Common myeloid progenitor, CD34-positive (primary cell): ENCODE measurements around the gene IPO11.

Source experiments
- CTCF ChIA-PET: fragments of 350-600 bp; sonication (Branson Sonifier 250); formaldehyde crosslinking; loops from one replicate; lab custom pipeline; 2021; ENCODE audit warnings: antibody characterized with exemption; lab: Charles Lee
- POLR2A ChIA-PET: fragments of 350-600 bp; sonication (Branson Sonifier 250); formaldehyde crosslinking; loops from one replicate; lab custom pipeline; 2021; ENCODE audit warnings: antibody characterized with exemption; lab: Charles Lee
- DNase-seq, 3 donors: peaks; one replicate each; pipeline versions ENCODE4 v3.0.0 to v3.0.0-alpha.2; 2013
- H3K27ac ChIP-seq, 2 experiments: 1 replicate in 1 of 2; 2 replicates in 1 of 2; pipeline ENCODE4 v1.7.0; 2013; ENCODE audit warnings: inconsistent platforms in 2 of 2, low read length in 2 of 2, mild to moderate bottlenecking in 2 of 2, low read depth in 1 of 2, moderate library complexity in 1 of 2; ENCODE audit not compliant: severe bottlenecking in 2 of 2, insufficient read depth in 1 of 2, poor library complexity in 1 of 2
- H3K27me3 ChIP-seq, 5 experiments: replicated peaks in 2 of 5; 1 replicate in 3 of 5; 2 replicates in 2 of 5; pipeline versions ENCODE4 v1.6.1 to v1.7.0; 2013; ENCODE audit warnings: low read length in 4 of 5, mild to moderate bottlenecking in 2 of 5, moderate library complexity in 2 of 5, inconsistent platforms in 1 of 5; ENCODE audit not compliant: insufficient read depth in 5 of 5, control insufficient read depth in 4 of 5
- H3K36me3 ChIP-seq, 4 experiments: 1 replicate in 2 of 4; 2 replicates in 2 of 4; pipeline versions ENCODE4 v1.6.1 to v1.7.0; 2013; ENCODE audit warnings: low read length in 3 of 4, control low read depth in 1 of 4, mild to moderate bottlenecking in 1 of 4; ENCODE audit not compliant: control insufficient read depth in 4 of 4, insufficient read depth in 4 of 4
- H3K4me1 ChIP-seq, 4 experiments: 1 replicate in 3 of 4; 2 replicates in 1 of 4; pipeline versions ENCODE4 v1.6.1 to v1.7.1; 2013; ENCODE audit warnings: low read length in 3 of 4, mild to moderate bottlenecking in 3 of 4, control low read depth in 1 of 4, inconsistent platforms in 1 of 4, moderate library complexity in 1 of 4; ENCODE audit not compliant: control insufficient read depth in 4 of 4, insufficient read depth in 4 of 4; ENCODE audit errors: control extremely low read depth in 1 of 4
- H3K4me3 ChIP-seq, 7 experiments: 1 replicate in 4 of 7; 2 replicates in 3 of 7; pipeline versions ENCODE4 v1.5.1 to v1.7.0; 2013; ENCODE audit warnings: mild to moderate bottlenecking in 7 of 7, low read length in 6 of 7, moderate library complexity in 6 of 7, inconsistent platforms in 2 of 7, low read depth in 2 of 7, control low read depth in 1 of 7; ENCODE audit not compliant: insufficient read depth in 4 of 7, control insufficient read depth in 1 of 7; ENCODE audit errors: extremely low read depth in 1 of 7
- H3K9me3 ChIP-seq, 5 experiments: 1 replicate in 4 of 5; 2 replicates in 1 of 5; pipeline versions ENCODE4 v1.6.1 to v1.7.1; 2013; ENCODE audit warnings: low read length in 4 of 5, mild to moderate bottlenecking in 2 of 5, inconsistent platforms in 1 of 5, low read depth in 1 of 5, moderate library complexity in 1 of 5; ENCODE audit not compliant: control insufficient read depth in 4 of 5, insufficient read depth in 2 of 5; ENCODE audit errors: control extremely low read depth in 1 of 5
- WGBS: methylation state at CpG from one replicate; pipeline ENCODE4 v1.1.5; 2013; ENCODE audit not compliant: insufficient coverage; 5-methylcytosine and 5-hydroxymethylcytosine counted together

IPO11 gene

DNA sequence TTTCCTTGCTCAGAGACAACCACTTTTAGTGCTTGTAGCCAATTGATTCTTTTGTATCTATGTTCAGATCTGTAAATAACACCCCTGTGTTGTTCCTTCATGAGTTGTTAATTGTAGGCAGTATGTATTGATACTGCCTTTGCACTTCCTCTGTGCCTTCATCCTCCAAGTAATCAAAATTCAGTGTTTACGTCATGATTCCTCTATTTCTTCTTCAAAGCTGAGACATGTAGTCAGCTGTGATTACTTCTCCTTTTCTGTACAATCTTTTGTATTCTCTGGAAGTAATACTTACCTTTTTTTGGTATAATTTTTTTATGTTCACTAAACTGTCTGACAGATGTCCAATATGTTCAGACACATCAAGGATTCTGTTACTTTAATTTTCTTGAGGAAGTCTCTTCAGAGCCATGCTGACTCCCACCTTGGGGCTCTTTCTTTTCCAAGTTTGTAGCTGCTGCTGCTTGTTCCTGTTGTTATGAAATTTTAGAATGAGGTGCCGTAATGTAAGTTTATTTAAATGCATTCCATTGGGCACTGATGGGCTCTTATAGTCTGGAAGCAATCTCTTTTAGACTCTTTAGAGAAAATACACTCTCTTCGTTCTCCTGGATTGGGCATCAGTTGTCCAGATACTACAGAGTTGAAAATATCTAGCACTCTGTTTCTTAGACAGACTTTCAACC, 135.5 kb downstream of the IPO11 start:
- Histone ChIP-seq H3K9me3 (no peaks in the 10 kb centered on the region), H3K27ac (peak overlapping the region in 1 of 2 experiments; percentile 9), H3K27me3 (no peaks in the 10 kb centered on the region), H3K4me1 (peaks cover 0 to 5% (median 0%) of the 10 kb centered on the region in 4 experiments), H3K4me3 (no peak overlapping the region), H3K36me3 (peaks cover 0 to 10% (median under 1%) of the 10 kb centered on the region in 4 experiments)
- 100% methylated on average over 1 of the region's 3 CpGs for WGBS
- DNase-seq = peak in 2 of 3 donors; percentile 32 to 55
- ChIA-PET POLR2A (no interaction called here), CTCF (interaction anchor here (1.3 kb wide), 1 partner anchor 23 kb away, joined by 3 read pairs; no protein-coding TSS in a partner anchor)

DNA sequence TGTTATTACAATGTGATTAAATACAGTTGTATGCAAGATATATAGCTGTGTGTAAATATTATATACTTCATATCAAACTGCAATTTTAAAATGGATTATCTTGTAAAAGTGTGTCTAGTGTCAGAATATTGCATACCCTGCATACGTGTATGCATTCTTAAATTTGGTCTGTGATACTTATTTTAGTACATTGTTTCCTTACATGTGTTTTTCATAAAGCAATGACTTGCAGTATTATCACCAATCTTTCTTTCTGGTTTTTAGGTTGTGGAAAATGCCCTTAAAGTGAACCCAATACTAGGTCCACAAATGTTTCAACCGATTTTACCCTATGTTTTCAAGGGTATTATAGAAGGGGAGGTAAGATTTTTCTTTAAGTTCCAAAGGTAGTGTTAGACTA, 137.5 kb downstream of the IPO11 start:
- Histone ChIP-seq H3K4me1 (peaks cover 0 to 5% (median 0%) of the 10 kb centered on the region in 4 experiments), H3K9me3 (no peaks in the 10 kb centered on the region), H3K27me3 (no peaks in the 10 kb centered on the region), H3K27ac (no peak overlapping the region), H3K36me3 (peaks cover 0 to 11% (median 6%) of the 10 kb centered on the region in 4 experiments), H3K4me3 (no peak overlapping the region)
- CTCF ChIA-PET = interaction anchor here (1.7 kb wide), 1 partner anchor 12 kb away, joined by 4 read pairs; no protein-coding TSS in a partner anchor
- WGBS = no CpG with 5 or more reads among the region's 2 CpGs
- no peak for DNase-seq
- POLR2A ChIA-PET = interaction anchor here (0.6 kb wide), 1 partner anchor 13 kb away, joined by 3 read pairs; no protein-coding TSS in a partner anchor

DNA sequence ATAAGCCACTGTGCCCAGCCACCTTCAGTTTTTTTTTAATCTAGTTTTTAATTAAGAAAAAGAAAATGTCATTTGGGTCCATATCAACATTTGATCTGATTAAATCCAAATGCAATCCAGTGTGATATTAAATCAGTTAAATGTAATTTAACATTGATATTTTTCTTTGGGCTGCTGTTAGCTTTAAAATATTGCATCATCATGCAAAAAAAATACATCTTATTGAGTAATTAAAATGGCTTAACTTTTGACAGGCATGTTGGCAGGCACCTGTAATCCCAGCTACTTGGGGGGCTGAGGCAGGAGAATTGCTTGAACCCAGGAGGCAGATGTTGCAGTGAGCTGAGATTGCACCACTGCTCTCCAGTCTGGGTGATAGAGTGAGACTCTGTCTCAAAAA, 143.4 kb downstream of the IPO11 start:
- peaks cover 2 to 26% (median 10%) of the 10 kb centered on the region in 4 experiments for H3K36me3 ChIP-seq
- no peaks in the 10 kb centered on the region for H3K27me3 ChIP-seq
- CTCF ChIA-PET = interaction anchor here (1.4 kb wide), 2 partner anchors 18 to 108 kb away, joined by 3 read pairs; no protein-coding TSS in a partner anchor
- H3K27ac ChIP-seq = no peak overlapping the region
- H3K9me3 ChIP-seq = no peaks in the 10 kb centered on the region
- POLR2A ChIA-PET = no interaction called here
- H3K4me3 ChIP-seq = no peak overlapping the region
- DNase-seq = no peak
- no peaks in the 10 kb centered on the region for H3K4me1 ChIP-seq

DNA sequence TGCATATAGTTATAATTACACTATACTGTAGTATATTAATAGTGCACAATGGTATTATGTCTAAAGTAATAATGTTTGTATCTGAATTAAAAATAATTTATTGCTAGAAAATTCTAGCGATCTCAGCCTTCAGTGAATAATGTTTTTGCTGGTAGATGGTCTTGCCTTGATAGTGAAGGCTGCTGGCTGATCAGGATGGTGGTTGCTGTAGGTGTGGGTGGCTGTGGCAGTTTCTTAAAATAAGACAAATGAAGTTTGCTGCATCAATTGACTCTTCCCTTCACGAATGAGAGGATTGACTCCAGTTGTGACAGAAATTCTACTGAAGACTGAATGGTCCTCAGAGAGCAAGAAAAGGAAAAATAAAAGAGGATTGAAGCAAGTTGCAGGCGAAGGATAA, 146.4 kb downstream of the IPO11 start:
- H3K4me3 ChIP-seq = no peak overlapping the region
- ChIA-PET POLR2A (no interaction called here), CTCF (no interaction called here)
- WGBS = 92% methylated on average over 3 of the region's 3 CpGs
- no peak overlapping the region for H3K27ac ChIP-seq
- H3K4me1 ChIP-seq = no peaks in the 10 kb centered on the region
- no peak for DNase-seq
- H3K9me3 ChIP-seq = no peaks in the 10 kb centered on the region
- H3K27me3 ChIP-seq = no peaks in the 10 kb centered on the region
- peaks cover 2 to 27% (median 7%) of the 10 kb centered on the region in 4 experiments for H3K36me3 ChIP-seq

DNA sequence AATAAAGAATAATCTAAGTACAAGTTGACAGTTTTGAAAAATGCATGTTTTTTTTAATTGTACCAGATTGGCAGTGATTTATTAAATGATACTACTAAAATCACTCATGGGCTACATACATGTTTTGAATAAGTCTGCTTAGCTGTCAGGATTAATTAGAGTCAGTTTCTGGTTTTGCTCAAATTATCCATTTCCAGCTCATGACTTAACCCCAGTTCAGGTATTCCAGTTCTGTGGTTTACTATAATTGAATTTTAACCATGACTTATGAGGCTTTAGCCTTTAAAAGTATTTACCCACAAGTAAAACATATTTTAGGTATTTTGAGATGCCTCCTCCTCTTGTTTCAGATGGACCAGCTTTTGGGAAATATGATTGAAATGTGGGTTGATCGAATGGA, 148.2 kb downstream of the IPO11 start:
- Histone ChIP-seq H3K27me3 (no peaks in the 10 kb centered on the region), H3K4me1 (peaks cover 0 to 2% (median 0%) of the 10 kb centered on the region in 4 experiments), H3K36me3 (peaks cover 2 to 27% (median 7%) of the 10 kb centered on the region in 4 experiments), H3K27ac (no peak overlapping the region), H3K9me3 (peaks cover 0 to 3% (median 0%) of the 10 kb centered on the region in 5 experiments), H3K4me3 (no peak overlapping the region)
- WGBS = no CpG with 5 or more reads among the region's 1 CpG
- ChIA-PET CTCF (interaction anchor here (1.4 kb wide), 1 partner anchor 10 kb away, joined by 4 read pairs; no protein-coding TSS in a partner anchor), POLR2A (no interaction called here)
- DNase-seq = no peak

DNA sequence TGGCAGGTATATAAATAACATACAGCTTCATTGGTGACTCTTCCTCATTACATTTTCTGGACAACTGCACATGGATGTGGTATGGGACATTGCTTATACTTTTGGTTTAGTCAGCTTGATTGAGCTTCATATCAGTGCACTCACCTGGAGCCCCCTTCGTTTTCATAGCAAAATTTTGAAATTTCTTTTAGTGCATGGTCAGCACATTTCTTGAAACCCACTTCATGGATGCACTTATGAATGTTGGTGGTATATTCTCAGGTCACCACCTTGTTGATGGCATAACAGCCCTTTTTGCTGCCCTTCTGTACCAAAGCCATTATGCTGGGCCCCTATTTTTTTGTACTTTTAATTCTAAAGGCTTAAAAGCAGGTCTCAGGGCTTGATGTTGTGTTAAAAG, 149.3 kb downstream of the IPO11 start:
- DNase-seq = no peak
- Histone ChIP-seq H3K36me3 (peaks cover 2 to 26% (median 10%) of the 10 kb centered on the region in 4 experiments), H3K4me1 (peaks cover 0 to 2% (median 0%) of the 10 kb centered on the region in 4 experiments), H3K27ac (no peak overlapping the region), H3K9me3 (peaks cover 0 to 10% (median 2%) of the 10 kb centered on the region in 5 experiments), H3K27me3 (no peaks in the 10 kb centered on the region), H3K4me3 (no peak overlapping the region)
- POLR2A ChIA-PET = no interaction called here
- 100% methylated on average over 1 of the region's 1 CpG for WGBS
- CTCF ChIA-PET = interaction anchor here (1.4 kb wide), 1 partner anchor 12 kb away, joined by 4 read pairs; no protein-coding TSS in a partner anchor

DNA sequence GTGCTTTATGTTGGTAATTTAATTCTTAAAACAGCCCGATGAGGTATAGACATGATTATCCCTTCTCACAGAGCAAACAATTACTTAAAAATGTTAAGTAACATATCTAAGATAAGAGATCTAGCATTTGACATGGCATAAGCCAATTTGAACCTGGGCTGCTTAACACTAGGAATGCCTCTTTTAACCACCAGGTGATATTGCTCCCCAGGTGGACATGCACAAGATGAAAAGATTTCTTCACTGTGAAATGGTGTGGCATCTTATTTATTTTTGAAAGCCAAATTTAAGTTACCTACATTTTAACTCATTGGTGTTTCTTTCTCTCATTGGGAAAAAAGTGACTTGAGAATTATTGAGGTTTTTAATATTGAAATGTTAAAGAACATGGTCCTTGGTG, 150.3 kb downstream of the IPO11 start:
- CTCF ChIA-PET = no interaction called here

More for the DNA sequence above, 150.3 kb downstream of the IPO11 start:
- WGBS = no CpG with 5 or more reads among the region's 1 CpG
- POLR2A ChIA-PET = interaction anchor here (0.6 kb wide), 1 partner anchor 13 kb away, joined by 3 read pairs; no protein-coding TSS in a partner anchor
- H3K36me3 ChIP-seq = peaks cover 3 to 28% (median 14%) of the 10 kb centered on the region in 4 experiments
- peaks cover 0 to 17% (median 6%) of the 10 kb centered on the region in 5 experiments for H3K9me3 ChIP-seq
- no peaks in the 10 kb centered on the region for H3K27me3 ChIP-seq
- no peak overlapping the region for H3K4me3 ChIP-seq
- no peak for DNase-seq
- H3K4me1 ChIP-seq = peaks cover 0 to 2% (median 0%) of the 10 kb centered on the region in 4 experiments
- no peak overlapping the region for H3K27ac ChIP-seq
